Loucy (cell line): ENCODE data around the gene SSH2.

Experiments
- H2AFZ ChIP-seq: fragments of 200-600 bp; sonication (generic); 2 replicates; pipeline ENCODE4 v1.6.0; 2016; ENCODE audit warnings: antibody characterized with exemption, mild to moderate bottlenecking, low read length, moderate library complexity
- H3F3A ChIP-seq: fragments of 200-600 bp; 2 replicates; pipeline ENCODE4 v1.6.0; 2016; ENCODE audit warnings: antibody characterized with exemption, low read depth, mild to moderate bottlenecking
- H3K27me3 ChIP-seq: fragments of 200-600 bp; sonication (generic); 2 replicates; pipeline ENCODE4 v1.6.1; 2014; ENCODE audit warnings: low read length, mild to moderate bottlenecking; ENCODE audit not compliant: insufficient read depth, poor library complexity, severe bottlenecking
- H3K36me3 ChIP-seq: fragments of 200-600 bp; sonication (generic); 2 replicates; pipeline ENCODE4 v1.6.1; 2016; ENCODE audit warnings: low read length; ENCODE audit not compliant: insufficient read depth
- H3K4me1 ChIP-seq: fragments of 200-600 bp; sonication (generic); 2 replicates; pipeline ENCODE4 v1.5.1; 2014; ENCODE audit warnings: low read length, mild to moderate bottlenecking; ENCODE audit not compliant: insufficient read depth, poor library complexity, severe bottlenecking
- H3K4me2 ChIP-seq: fragments of 200-600 bp; sonication (generic); 2 replicates; pipeline ENCODE4 v1.6.0; 2014; ENCODE audit warnings: antibody characterized with exemption, low read length, low read depth, mild to moderate bottlenecking; ENCODE audit not compliant: poor library complexity, severe bottlenecking
- H3K4me3 ChIP-seq: fragments of 200-600 bp; sonication (generic); 2 replicates; pipeline ENCODE4 v1.5.1; 2014; ENCODE audit warnings: low read length, mild to moderate bottlenecking, mixed read lengths; ENCODE audit not compliant: poor library complexity, severe bottlenecking
- H3K79me2 ChIP-seq: fragments of 200-600 bp; sonication (generic); 2 replicates; pipeline ENCODE4 v1.6.1; 2014; ENCODE audit warnings: low read length; ENCODE audit not compliant: insufficient read depth
- H3K9ac ChIP-seq: fragments of 200-600 bp; sonication (generic); 2 replicates; pipeline ENCODE4 v1.6.0; 2014; ENCODE audit warnings: mild to moderate bottlenecking, low read depth, low read length, moderate library complexity; ENCODE audit not compliant: poor library complexity, severe bottlenecking
- H3K9me2 ChIP-seq: fragments of 200-600 bp; sonication (generic); replicated peaks from 2 replicates; pipeline ENCODE4 v1.6.1; 2016; ENCODE audit warnings: low read depth, low read length, mixed read lengths
- H3K9me3 ChIP-seq: fragments of 200-600 bp; sonication (generic); 2 replicates; pipeline ENCODE4 v1.6.1; 2014; ENCODE audit warnings: mild to moderate bottlenecking, antibody characterized with exemption, low read length, low read depth; ENCODE audit not compliant: insufficient read depth
- H4K20me1 ChIP-seq: fragments of 200-600 bp; sonication (generic); 2 replicates; pipeline ENCODE4 v1.6.0; 2014; ENCODE audit warnings: antibody characterized with exemption, low read length, mild to moderate bottlenecking; ENCODE audit not compliant: insufficient read depth, poor library complexity, severe bottlenecking
- CTCF ChIP-seq: fragments of 200-600 bp; sonication (generic); conservative IDR thresholded peaks from 2 replicates; pipeline ENCODE4 v1.5.1; 2014; ENCODE audit warnings: mild to moderate bottlenecking, antibody characterized with exemption, low read length
- EZH2phosphoT487 ChIP-seq: fragments of 200-600 bp; IDR thresholded peaks from 2 replicates; pipeline ENCODE4 v1.6.1; 2018; ENCODE audit warnings: antibody characterized with exemption, mild to moderate bottlenecking, moderate library complexity, borderline replicate concordance

Gene SSH2

GRCh38 chr17:29733166-29733565 is 196.9 kb downstream of the SSH2 start:
- Histone ChIP-seq H3K4me2 (no peak overlapping the region), H3F3A (no peaks in the 10 kb centered on the region), H3K9ac (no peak overlapping the region), H3K4me1 (peaks cover 12% of the 10 kb centered on the region), H3K27me3 (no peaks in the 10 kb centered on the region), H3K9me3 (peaks cover 5% of the 10 kb centered on the region; the same call in 1 of the 2 replicates), H3K36me3 (peaks cover 4% of the 10 kb centered on the region; the same call in 1 of the 2 replicates), H2AFZ (no peak overlapping the region), H3K9me2 (no peaks in the 10 kb centered on the region), H4K20me1 (no peaks in the 10 kb centered on the region), H3K4me3 (no peak overlapping the region), H3K79me2 (peaks cover 8% of the 10 kb centered on the region)
- TF ChIP-seq EZH2phosphoT487 (no peak), CTCF (no peak)

GRCh38 chr17:29732613-29733012 is 197.4 kb downstream of the SSH2 start:
- H3K4me3 ChIP-seq: no peak overlapping the region
- H3K27me3 ChIP-seq: no peaks in the 10 kb centered on the region
- no peak overlapping the region for H3K9ac ChIP-seq
- H3K4me1 ChIP-seq: peaks cover 13% of the 10 kb centered on the region
- H3K9me2 ChIP-seq: no peaks in the 10 kb centered on the region
- no peaks in the 10 kb centered on the region for H4K20me1 ChIP-seq
- H3K79me2 ChIP-seq: peaks cover 11% of the 10 kb centered on the region
- no peak overlapping the region for H2AFZ ChIP-seq
- no peak overlapping the region for H3K4me2 ChIP-seq
- peaks cover 5% of the 10 kb centered on the region; the same call in 1 of the 2 replicates for H3K9me3 ChIP-seq
- H3F3A ChIP-seq: no peaks in the 10 kb centered on the region
- peaks cover 4% of the 10 kb centered on the region; the same call in 1 of the 2 replicates for H3K36me3 ChIP-seq
- TF ChIP-seq EZH2phosphoT487: no peak
- no peak for TF ChIP-seq CTCF

- H3K9ac ChIP-seq: no peak overlapping the region
- H3K4me1 ChIP-seq: peaks cover 17% of the 10 kb centered on the region
Observed at GRCh38 chr17:29732209-29732608, 197.8 kb downstream of the SSH2 start.

More at GRCh38 chr17:29732209-29732608, 197.8 kb downstream of the SSH2 start:
- no peaks in the 10 kb centered on the region for H3K9me2 ChIP-seq
- H3K4me3 ChIP-seq: no peak overlapping the region
- 0 out of 2 replicates have a peak, but pooled peaks cover 2% of the 10 kb centered on the region for H3F3A ChIP-seq
- H3K27me3 ChIP-seq: no peaks in the 10 kb centered on the region
- no peak overlapping the region for H3K4me2 ChIP-seq
- H3K9me3 ChIP-seq: peaks cover 5% of the 10 kb centered on the region; the same call in 1 of the 2 replicates
- H3K36me3 ChIP-seq: peaks cover 4% of the 10 kb centered on the region; the same call in 1 of the 2 replicates
- no peaks in the 10 kb centered on the region for H4K20me1 ChIP-seq
- peaks cover 11% of the 10 kb centered on the region for H3K79me2 ChIP-seq
- TF ChIP-seq EZH2phosphoT487 (no peak), CTCF (no peak)
- no peak overlapping the region for H2AFZ ChIP-seq
